NCI-H748 treated with DMSO at 0.1 percent for 48 hours (cell line): Measurements from ENCODE around the gene MAN1A1.
A peak's percentile ranks its signal among the peaks of the same experiment; 100 is the strongest.
"Not testable (repeated sequence)": the region's sequence is repeated elsewhere in the genome, so short reads cannot be mapped to it uniquely, and the experiment has no call there.

ENCODE experiments used
- DNase-seq: peaks from one replicate; lab custom pipeline; 2025; lab: John Stamatoyannopoulos, UW

Gene MAN1A1

DNA sequence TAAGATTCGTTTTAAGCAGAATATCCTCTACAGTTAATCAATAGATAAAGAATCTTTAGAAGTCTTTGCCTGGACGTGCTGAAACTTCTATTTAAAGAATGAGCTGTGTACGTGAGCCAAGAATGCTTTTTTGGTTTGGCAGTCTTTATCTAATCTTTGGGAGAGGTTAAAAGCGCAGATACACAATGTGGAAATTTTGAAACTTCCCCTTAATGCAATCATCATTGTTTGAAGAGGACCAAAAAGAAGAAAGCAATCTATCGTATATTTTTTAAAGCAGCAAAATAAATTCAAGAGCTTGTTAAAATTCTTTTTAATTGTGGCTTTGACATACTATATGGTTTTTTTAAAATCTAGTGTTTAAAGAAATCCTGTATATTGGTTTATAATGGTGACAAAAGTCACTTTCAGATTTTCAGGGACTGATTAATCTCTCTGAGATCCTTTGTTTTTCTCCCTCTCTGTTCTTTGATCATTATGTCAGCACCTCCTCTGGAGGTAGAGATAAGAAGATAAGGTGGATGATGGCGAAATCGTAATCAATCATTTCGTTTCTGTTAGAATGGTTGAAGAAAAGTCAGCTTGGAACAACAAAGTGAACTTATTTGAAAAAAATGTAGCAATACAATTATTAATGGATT is 179.0 kb downstream of the MAN1A1 start:
- no peak for DNase-seq

DNA sequence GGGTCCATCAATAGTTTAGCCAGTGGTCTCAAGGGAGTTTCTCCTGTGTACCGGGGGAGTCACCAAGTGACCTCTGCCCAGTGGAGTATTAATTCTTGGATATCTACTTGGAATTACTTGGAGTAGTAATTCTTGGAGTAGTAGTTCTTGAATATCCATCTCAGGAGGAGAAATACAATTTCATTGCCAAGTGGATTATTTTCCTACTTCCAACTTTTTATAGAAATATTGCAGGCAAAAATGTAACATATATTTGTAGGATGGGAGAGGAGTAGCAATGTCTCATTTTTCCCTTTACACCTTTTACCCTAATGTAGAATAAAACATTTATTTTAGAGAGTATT is 179.5 kb downstream of the MAN1A1 start:
- no peak for DNase-seq

DNA sequence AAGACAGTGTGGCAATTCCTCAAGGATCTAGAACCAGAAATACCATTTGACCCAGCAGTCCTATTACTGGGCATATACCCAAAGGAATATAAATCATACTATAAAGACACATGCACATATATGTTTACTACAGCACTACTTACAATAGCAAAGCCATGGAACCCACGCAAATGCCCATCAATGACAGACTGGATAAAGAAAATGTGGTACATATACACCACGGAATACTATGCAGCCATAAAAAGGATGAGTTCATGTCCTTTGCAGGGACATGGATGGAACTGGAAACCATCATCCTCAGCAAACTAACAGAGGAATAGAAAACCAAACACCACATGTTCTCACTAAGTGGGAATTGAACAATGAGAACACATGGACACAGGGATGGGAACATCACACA is 180.2 kb downstream of the MAN1A1 start:
- not testable (repeated sequence) for DNase-seq

DNA sequence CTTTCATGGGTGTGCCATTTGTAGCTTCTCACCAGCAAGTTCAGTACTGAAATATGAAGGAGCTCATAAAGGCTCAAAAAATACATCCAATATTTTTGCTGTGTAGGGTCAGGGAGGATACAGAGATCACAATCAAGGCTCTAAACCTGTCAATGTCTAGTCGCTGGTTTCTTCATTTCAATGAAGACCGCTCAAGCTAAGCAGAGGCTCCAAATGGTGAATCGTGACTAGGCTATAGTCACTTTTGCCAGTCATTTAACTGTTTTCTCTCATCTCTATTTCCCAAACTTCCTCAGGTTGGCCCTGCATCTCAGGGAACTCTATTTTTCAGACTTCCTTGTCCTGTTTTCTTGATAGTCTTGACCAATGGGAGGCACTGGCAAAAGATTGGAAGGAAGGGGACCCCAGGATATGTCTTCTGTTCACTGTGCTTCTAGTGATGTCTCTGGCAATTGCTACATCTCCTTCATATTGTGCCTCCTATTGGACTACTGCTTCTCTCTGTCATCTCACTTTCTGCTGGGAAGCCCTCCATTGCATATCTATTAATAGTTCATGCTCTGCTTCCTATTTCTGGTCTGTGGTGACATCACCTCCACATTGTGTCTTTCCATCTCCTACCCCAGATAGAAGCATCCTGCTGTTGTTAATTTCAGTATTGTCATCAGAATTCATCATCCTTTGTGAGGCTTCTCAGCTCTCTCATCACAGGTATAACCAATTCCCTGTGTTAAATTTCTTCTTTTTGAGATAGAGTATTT is 183.4 kb downstream of the MAN1A1 start:
- no peak for DNase-seq

DNA sequence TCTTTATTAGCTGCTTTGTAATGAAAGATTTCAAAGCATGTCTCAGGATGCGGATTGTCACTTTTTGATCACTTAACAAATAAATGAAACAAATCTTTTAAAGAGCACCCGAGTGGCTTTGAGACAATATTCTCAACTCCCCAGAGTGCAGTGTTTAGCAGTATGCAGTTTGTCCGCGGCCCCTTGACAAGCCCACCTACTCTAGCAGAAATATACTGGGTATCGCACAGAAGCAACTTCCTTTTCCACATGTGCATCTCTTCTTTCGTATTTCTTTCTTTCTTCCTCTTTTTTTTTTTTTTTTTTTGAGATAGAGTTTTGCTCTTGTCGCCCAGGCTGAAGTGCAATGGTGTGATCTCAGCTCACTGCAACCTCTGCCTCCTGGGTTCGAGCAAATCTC is 186.6 kb downstream of the MAN1A1 start:
- DNase-seq = no peak

DNA sequence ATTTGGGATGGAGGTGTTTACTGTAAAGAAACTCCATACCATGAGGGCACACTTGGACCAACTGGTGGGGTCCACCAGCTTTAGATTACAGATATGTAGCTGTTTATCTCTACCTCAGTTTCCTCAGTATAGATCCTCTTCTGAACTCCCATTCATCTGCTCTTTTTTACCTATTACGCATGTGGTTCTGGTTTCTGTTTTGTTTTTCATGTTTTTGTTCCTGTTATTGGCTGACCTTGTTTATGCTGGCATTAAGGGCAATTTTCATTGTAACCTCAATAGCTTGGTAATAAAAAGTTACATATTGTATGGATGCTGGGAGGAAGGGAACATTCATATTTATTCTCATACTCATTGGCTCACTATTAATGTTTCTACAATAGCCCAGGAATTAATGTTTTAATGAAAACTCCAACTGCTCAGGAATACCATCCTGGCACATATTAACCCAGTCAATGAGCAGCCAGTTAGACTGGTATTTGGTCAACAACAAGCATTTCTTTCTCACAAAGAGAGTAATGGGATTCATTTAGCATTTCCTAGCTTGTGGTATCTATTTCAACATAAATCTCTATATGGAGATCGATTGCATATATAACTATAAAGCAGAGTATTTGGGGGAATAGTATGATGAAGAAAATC is 187.3 kb downstream of the MAN1A1 start:
- DNase-seq = no peak

DNA sequence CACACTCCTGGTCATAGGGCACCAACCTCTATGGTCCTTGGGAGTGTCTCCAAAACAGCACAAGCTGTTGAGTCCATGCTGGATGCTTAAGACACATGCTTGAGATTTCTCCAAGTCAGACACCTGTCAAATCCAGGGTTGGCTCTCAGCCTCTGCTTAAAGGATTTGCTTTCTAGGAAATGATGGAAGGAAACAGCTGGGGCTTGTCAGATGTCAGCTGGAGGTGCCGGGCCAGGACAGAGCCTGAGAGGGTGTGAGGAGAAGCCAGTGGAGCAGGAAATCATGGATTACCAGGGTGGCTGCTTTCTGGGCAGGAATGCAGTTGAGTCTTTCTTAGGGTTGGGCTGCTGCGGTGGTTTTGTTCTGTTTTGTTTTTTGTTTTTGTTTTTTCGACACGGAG is 188.1 kb downstream of the MAN1A1 start:
- no peak for DNase-seq

DNA sequence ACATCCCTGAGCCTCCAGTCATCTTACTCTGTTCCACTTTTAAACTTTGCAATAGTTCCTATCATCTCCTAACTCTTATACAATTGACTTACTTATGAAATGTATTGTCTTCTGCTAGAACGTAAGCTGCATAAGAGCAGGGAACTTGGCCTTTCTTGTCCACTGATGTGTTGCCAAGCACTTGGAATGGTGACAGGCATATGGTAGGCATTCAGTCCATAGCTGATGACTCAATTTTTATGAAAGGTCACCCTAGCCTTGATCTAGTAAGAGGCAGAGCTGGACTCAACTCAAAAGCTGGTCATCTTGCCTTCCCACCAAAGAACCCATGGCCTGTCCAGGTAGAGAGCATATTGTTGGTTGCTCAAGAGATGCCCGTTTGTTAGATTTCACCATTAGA is 188.7 kb downstream of the MAN1A1 start:
- DNase-seq = no peak

DNA sequence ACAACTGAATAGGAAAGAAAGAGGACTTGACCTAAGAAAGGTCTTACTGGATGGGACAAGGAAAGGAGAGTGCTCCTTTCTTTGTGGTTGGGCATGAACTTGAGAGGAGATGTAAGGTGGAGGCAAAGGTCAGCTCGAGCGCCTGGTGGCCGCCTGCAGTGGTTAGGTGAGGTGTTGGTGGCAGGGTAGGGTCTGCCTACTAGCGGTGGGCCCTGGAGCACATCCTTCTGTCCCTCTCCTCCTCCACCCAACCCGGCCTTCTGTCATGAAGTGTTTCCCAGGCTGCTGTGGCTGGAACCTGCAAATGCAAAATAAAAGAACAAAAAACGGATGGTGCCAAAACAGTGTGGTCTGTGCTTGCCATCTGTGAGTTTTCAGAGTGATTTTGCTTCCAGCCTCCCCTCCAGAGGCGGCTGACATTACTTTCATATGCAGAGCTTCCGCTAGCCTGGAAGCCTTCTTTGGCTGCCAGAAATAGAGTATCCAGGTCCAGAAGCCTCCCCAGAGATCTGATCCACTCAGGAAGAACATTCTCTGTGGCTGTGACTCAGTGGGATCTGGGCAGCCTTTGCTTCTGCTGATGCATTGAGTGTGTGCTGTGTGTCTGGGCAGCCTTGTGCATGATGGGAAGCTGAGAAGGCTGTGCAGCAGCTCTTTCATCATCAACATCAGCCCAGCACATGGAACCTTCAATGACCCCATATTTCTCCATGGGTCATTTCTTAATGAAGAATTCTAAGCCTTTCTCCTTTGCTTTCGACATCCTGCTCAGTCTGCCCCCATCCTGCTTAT is 191.3 kb downstream of the MAN1A1 start:
- DNase-seq = no peak

DNA sequence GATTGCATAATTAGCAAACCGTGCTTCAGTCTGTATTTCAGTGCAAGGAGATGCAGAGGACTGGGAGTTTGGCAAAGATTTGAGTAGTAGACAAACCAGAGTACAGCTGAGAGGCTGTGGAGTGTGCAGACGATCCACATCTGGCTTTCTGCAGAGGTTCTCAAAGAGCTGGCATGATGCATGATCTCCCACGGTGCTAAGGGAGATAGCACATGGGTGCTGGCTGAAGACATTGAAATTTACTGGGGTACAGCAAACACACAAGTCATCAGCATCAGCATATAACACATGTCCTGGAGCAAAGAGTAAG is 192.1 kb downstream of the MAN1A1 start:
- no peak for DNase-seq

DNA sequence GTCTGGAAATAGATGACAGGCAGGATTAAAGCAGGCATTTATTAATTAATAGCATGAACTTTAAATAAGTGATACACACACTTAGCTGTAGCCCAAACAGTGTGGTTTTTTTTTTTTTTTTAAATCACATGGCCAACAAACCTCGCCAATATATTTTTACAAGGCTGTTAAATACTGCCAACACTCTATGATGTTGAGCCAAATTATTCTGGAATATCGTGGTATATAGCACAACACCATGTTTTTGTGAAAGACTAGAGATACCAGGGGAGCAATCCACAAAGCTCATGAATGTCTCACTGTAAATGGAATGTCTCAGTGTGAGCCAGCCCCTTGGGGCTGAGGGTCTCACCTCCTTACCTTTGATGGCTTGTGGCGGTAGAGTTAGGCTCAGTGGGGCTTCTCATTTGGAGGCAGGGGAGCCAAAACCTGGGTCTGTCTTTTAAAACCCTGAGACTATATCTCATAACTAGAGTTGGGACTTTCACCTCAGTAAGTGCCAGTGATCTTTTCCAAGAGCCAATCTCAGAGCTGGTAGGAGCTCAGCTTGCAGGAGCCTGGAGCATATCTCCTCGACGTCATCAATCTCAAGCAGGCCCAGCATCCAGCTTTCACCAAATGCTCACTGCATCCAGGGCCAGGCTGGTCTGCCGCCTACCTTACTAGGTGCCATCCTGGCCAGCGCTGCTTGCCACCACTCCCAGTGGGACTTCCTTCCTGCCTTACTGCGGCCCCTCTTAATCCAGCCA is 192.6 kb downstream of the MAN1A1 start:
- DNase-seq = no peak

DNA sequence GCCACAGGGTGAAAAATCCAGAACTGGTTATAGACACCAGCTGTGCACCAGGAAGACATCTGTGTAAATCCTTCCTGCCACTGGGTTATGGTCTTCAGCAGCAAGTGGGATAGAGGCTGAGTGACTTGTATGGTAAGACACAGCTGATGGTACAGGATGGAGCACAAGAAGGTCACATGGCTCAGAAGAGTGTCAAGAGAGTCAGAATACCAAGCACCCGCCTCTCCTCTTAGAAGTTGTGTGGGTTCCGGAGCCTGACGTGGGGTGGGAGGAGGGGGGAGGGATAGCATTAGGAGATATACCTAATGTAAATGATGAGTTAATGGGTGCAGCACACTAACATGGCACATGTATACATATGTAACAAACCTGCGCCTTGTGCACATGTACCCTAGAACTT is 193.5 kb downstream of the MAN1A1 start:
- DNase-seq = not testable (repeated sequence)

DNA sequence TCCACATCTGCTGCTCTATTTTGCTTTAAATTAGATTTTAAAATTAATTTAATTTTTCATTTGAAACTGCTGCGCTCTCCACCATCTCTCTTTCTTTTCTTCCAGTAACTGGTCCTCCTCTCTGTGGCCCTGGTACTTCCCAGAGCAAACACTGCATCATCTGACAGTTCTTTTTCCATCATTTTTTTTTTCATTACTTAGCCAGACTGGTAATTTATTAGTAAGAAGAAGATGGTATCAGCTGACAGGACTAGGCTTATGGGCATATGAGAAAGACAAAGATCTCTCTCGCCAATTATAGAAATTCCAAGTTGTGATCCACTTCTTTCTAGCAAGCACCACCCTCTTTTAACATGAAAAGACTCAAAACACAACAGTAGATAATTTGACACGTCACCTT is 197.4 kb downstream of the MAN1A1 start:
- DNase-seq = no peak

DNA sequence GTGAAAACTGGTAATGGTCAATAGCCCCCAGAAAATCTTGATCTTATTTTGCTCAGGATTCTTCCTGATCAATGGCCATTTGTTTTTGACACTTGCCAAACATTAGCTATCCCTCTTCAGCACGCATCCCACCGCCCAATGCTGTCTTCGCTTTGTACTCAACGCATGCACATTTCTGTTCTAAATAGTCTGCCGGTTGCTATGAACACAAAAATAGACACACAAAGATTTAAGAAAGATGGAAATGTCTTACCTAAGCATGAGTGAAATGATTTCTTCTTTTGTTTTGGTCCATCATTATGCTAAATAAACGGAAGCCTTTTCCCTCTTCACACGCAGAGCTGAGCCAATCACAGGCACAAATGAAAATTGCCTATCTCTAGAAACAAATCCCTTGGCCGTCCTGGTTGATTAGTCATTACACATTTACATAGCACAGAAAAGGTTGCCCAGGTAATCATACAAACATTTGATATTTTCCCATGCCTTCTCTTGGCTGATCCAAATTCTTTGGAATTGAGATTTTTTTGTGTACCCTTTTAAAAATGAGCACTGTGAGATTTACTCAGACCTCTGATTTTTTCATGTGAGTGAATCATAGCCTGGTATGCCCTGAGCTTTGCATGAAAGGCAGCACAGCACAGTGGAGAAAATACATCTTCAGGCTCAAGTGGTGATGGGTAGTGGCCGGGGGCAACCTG is 200.6 kb downstream of the MAN1A1 start:
- DNase-seq = peak; percentile 60

DNA sequence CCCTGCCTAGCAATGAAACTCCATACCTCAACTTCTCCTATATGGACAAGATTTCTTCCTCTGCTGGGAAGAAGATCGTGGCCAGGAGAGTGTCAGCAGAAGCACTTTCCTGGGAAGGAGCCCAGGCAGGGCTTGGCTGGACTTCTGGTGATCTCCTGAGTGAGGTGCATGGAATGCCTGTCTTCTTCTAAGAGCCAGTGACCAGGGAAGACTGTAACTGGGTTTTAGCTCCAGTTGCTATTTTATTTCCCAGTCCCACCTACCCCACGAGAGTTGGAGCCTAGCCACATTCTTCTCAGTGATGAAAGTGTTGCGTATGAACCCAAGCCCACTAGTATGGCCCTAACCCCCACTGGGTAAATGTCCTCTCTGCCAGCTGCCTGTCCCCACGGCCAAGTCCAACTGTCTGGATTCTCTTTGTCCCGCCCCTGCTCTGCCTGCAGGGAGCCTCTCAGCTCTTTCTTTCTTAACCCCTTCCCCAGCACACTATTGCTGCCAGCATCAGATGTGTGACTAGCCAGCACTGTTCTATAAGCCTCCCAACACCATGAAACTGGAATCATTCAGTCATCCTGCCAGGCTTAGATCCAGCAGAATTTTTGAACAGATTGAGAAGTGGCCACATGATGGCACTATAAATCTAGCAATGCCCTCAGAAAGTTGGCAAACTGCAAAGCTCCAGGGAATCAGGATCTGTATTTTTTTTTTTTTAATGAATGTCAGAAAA is 201.3 kb downstream of the MAN1A1 start:
- DNase-seq = peak; percentile 64

DNA sequence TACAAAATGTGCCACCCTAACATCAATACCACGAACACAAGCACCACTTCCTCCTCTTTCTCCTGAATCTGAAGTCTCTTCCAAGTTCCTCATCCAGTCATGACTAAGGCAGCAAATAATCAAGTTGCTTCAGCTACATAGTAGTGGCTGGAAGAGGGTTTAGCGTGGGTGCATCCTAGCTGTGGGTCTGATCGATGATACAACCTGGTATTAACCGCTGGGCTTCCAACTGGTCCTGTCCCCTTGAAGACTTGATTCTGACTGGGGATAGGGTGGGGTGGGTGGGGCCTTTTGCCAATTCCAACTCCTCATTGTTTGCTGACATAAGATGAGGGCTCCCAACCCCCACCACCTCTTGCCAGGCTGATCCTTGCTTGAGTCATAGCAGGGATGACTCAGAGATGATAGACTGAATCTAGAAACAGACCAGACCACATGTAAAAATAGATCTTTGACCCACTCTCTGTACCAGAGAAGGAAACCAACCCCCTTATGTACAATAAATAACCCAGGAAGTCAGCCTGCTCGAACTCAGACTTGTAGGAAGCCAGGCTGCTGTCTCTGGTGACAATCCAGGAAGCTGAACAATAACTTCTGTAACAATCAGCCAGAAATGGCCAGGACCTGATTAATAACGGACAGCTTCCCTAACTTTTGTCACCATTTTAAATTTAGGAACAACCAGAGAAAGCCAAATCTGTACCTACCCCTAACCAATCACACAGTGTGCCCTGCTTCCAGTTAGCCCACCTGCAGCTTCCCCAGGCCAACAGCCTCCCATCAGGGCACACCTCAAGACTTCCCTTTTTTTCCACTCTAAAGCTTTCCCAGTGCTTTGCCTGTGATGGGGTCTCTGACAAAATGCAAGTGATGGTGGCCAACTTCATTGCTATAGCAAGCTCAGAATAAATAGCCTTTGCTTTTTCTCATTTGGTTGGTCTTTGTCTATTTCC is 202.2 kb downstream of the MAN1A1 start:
- DNase-seq = no peak

DNA sequence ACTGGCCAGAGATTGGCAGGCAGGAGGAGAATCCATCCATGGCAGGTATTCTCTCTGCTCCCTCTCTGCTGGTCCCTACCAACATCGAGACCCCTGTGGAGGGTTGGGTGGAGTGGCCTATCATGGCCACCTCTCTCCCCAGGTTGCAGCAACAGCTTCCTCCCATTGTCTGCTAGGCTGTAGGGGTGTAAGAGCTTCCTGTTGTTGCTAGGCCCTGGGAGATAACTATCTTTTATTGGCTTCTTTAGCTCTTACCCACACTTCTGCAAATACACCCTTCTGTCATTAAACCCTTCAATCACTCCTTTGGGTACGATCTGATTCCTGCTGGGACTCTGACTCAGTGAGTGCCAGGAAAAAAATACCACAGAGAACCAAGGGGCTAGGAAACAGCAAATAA is 204.4 kb downstream of the MAN1A1 start:
- no peak for DNase-seq

DNA sequence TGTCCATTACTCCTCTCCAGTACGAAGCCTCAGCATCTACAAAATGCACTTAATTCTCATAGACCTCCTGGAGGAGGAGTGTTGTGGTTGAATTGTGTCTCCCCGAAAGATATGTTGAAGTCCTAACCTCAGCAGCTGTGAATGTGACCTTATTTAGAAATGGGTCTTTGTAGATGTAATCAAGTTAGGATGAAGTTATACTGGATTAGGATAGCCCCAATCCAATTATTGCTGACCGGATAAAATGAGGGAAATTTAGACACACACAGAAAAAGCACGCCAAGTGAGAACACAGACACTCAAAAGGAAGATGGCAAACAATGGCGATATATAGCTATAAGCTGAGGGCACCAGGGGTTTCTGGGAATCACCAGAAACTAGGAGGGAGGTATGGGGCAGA is 206.9 kb downstream of the MAN1A1 start:
- no peak for DNase-seq

DNA sequence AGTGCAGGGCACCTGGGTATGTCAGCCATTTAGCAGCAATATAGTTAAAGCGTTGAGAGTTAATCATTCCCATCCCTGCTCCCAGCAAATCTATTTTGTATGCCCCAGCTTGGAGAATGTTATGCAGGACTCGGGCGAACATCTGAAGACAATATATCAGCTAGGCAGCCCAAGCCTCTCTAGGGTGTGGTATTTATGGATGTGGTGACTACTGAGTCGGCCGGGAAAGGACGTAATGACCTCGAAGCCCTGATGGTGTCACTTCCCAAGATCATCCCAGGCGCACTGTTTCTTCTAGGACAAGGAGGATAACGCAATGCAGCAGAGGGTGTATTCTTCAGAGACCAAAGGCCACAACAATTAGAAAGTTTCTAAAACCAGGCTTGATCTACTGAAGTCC is 207.5 kb downstream of the MAN1A1 start:
- DNase-seq = no peak
